GM18505 (cell line): ENCODE measurements around the gene INTS1.

ENCODE experiments used
- ATAC-seq: cut with Tn5 transposase; IDR thresholded peaks from one replicate; pipeline ENCODE4 v1.9.1; 2021; ENCODE audit not compliant: unreplicated experiment
- POLR2A ChIP-seq: IDR thresholded peaks from 4 replicates; pipeline ENCODE4 v1.6.1; 2011; ENCODE audit warnings: borderline replicate concordance; ENCODE audit not compliant: insufficient read depth, insufficient read length; ENCODE audit errors: extremely low read depth

Gene INTS1

GRCh38 chr7:1498370-1499305 is 5.6 kb downstream of the INTS1 start:
- TF ChIP-seq POLR2A = no peak
- ATAC-seq = no peak

- no peak for TF ChIP-seq POLR2A
- no peak for ATAC-seq
These were observed 6.8 kb downstream of the INTS1 start for GRCh38 chr7:1497293-1497927.

GRCh38 chr7:1496531-1497292 is 7.5 kb downstream of the INTS1 start:
- no peak for TF ChIP-seq POLR2A
- no peak for ATAC-seq

GRCh38 chr7:1495564-1496242 is 8.5 kb downstream of the INTS1 start:
- TF ChIP-seq POLR2A = no peak
- no peak for ATAC-seq

DNA sequence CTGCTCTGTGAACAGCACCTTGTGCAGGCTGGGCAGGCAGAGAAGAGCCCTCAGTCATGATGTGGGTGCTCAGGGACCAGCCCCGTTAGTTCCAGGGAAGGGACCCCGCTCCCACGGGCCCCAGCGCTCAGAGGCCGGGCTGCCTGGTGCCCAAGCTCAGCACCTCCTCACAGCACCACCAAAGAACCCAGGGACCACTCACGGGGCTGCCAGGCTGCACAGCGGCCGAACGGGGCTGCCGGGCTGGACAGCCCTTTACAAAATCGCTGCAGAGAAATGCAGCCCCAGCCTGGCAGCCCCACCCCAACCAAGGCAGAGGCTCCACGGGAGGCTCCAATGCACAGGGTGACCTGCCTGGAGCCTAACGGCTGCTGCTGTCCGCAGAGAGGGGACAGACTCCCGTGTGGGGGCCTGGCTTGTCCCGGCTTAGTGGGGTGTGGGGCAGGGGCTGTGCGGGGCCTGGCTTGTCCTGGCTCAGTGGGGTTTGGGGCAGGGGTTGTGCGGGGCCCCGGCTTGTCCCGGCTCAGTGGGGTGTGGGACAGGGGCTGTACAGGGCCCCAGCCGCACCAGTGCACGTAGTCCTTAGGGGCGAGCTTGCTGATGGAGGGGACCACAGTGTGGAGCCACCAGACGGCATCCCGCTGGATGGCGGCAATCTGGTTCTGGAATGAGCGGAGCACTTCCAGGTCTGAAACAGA is 9.2 kb downstream of the INTS1 start:
- no peak for TF ChIP-seq POLR2A
- no peak for ATAC-seq

DNA sequence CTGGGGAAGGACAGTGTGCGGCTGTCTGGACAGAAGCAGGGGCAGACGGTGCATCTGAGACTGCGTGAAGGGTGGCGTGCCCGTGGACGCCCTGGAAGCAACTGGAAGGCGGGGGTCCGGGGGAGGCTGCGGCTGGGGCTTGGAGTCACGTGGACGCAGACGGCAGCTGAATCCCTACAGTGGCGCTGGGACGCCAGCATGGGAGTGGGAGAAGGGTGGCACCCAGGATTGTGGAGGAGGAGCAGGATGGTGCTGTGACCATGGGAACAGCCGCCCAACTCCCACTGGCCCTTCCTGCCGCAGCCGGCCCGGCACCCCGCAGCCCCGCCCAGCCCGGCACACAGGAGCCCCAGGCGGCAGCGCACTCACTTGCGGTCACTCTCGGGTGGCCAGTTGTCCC is 9.7 kb downstream of the INTS1 start:
- no peak for ATAC-seq
- no peak for TF ChIP-seq POLR2A

- no peak for ATAC-seq
- TF ChIP-seq POLR2A = no peak
These were observed 10.6 kb downstream of the INTS1 start for GRCh38 chr7:1493571-1493970.

DNA sequence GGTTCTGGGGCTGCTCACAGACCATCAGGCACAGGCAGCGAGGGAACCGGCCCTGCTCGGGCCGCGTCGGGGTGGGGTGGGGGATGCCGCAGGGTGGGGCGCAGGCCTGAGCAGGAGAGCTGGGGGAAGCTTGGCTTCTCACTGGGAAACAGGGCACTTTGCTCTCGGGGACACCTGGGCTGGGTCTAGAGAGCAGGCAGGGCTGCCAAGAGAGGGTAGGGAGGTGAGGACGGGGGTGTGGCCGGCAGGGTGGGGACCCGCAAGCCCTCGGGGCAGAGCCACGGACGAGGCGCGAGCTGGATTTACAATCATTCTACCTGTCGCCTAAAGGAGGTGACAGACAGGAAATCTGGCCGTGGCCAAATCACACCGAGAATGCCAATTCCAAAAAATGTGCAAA is 11.1 kb downstream of the INTS1 start:
- no peak for ATAC-seq
- TF ChIP-seq POLR2A = no peak

DNA sequence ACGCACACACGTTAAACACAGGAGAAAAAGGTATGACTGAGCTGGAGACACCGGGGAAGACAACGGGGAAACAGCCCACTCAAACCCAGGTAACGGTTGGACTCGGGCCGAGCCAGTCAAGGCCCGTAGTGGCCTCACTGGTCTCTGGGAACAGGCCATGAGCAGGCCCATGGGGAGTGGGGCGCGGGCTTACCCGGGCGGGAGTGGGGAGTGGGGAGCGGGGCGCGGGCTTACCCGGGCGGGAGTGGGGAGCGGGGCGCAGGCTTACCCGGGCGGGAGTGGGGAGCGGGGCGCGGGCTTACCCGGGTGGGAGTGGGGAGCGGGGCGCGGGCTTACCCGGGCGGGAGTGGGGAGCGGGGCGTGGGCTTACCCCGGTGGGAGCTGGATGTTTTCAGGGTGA is 11.5 kb downstream of the INTS1 start:
- no peak for ATAC-seq
- TF ChIP-seq POLR2A = no peak

DNA sequence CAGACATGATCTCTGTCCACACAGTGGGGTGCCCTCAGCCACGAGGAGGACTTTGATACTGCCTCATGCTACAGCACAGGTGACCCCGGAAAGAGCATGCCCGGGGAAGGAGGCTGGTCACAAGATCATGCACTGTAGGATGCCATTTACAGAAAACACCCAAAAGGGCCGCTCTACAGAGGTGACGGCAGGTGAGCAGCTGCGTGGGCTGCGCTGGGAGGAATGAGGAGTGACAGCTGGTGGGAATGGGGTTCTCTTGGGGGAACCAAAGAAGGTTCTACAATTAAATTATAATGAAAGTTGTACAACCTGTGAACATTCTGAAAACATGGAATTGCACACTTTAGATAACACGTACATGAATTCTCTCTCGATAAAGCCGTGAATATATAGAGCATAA is 12.0 kb downstream of the INTS1 start:
- TF ChIP-seq POLR2A = no peak
- no peak for ATAC-seq

GRCh38 chr7:1490837-1491236 is 13.4 kb downstream of the INTS1 start:
- no peak for ATAC-seq
- no peak for TF ChIP-seq POLR2A

DNA sequence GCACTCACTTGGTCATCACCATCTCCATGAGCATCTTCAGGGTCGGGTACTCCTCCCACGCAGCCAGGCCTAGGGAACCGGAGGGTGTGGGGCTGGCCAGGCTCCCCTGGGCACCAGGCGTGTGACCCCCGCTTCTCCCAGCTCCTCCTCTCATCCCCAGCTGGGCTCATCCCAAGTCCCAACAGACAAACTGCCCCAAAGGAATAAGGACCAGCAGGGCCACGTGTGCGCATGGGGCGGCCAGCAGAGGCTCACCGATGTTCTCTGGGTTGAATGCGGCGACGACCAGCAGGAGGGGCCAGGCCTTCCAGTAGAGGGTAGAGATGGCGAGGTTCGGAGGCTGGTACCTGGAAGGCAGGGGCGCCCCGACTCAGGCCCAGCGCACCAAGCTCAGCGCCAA is 14.9 kb downstream of the INTS1 start:
- no peak for TF ChIP-seq POLR2A

More for the DNA sequence above, 14.9 kb downstream of the INTS1 start:
- ATAC-seq = no peak
